ENCODE data around the gene RHOXF1.
"Not testable (repeated sequence)": the region's sequence is repeated elsewhere in the genome, so short reads cannot be mapped to it uniquely, and the experiment has no call there.

RHOXF1 gene, protein sequence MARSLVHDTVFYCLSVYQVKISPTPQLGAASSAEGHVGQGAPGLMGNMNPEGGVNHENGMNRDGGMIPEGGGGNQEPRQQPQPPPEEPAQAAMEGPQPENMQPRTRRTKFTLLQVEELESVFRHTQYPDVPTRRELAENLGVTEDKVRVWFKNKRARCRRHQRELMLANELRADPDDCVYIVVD

GRCh38 chrX:120115438-120115963 lies at the start of gene RHOXF1:
Gene RHOXF1 (minus strand): TSS chrX:120115913. CDS start chrX:120115862, 51 bp downstream.
- DNase-seq, result no peak

- not testable (repeated sequence) for DNase-seq
These were observed 43.4 kb upstream of the RHOXF1 start for GRCh38 chrX:120159086-120159485.

GRCh38 chrX:120158313-120158712 lies 42.6 kb upstream of the RHOXF1 start, which contains the start of gene RHOXF2:
Gene RHOXF2 (plus strand): TSS chrX:120158613. CDS start chrX:120158751, 138 bp downstream.
- DNase-seq, result not testable (repeated sequence)

GRCh38 chrX:120150109-120150744 lies 34.5 kb upstream of the RHOXF1 start:
- not testable (repeated sequence) for DNase-seq

- no peak for DNase-seq
These were observed 31.8 kb upstream of the RHOXF1 start for GRCh38 chrX:120147537-120147936.

DNA sequence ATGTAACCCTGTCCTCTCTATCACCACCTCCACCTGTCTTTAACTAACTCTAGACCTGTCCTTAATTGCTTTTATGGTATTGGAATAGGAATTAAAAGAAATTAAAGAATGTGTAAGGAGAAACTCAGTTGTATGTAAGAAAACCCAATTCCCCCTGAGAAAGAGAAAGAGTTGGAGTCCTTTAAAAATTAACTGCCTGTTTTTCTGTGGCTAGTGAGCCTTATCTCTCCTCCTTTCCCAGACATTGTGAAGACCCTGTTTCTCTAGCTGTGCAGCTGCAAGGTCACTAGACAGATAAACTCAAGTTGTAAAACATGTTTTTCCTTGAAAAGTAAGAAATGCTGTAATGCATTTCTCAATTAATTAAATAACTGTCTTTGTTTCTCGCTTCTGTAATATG lies 30.6 kb upstream of the RHOXF1 start:
- not testable (repeated sequence) for DNase-seq

GRCh38 chrX:120145295-120145925 lies 29.7 kb upstream of the RHOXF1 start:
- DNase-seq, result no peak

DNA sequence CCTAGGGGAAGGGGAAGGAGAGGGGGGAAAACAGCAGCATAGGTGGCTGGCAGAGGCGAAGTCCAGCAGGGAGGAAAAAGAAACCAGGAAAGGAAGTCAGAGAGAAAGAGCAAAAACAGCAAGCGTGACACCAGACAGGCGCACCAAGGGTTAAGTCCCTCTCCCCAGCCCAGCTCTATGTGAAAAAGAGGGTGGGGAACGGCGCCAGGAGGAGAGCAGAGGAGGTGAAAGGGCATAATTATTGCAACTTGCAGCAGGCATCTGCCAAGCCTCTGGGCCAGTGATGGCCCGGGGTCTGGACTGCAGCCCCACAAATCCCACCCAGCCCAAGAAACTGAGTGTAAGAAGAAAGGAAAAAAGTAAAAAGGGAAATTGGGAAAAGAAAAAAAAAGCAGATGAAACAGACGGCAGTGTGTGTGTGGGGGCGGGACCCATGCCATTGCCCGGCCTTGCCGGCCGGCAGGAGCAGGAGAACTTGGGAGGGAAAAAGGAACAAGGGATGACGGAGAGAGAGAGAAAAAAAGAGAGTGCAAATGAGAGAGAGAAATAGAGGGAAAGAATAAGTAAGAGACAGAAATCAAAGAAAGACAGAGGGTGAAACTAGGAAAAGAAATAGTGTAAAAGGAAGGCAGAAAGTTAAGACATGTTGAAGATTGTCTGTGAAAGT lies 28.6 kb upstream of the RHOXF1 start:
- no peak for DNase-seq

DNA sequence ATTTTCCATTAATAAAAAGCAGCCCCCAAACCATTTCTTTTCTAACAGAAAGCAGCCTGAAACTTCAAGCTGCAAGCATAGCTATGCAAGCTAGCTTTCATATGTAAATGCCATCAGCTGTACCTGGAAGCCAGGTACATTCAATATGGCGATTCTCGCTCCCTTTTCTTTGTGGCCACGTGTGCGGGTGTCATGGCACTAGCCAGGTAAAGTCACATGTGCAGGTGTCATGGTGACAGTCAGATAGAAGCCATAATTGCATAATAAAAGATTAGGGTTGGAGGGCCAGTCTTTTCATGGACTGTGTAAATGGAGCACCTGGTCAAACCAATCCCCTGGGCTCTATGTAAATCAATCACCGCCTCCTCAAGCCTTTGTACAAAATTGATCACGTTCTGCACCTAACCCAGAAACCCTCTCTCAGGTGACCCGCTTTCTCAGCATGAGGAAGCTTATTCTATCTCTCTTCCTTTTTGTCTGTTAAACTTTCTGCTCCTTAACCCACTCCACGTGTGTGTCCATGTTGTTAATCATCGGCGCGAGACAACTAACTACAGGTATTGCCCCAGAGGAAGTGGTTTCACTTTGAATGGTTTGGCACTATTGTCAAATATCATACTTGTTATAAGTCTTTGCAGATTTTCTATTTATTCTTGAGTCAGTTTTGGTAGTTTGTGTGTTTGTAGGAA lies 24.7 kb upstream of the RHOXF1 start:
- DNase-seq, result no peak

DNA sequence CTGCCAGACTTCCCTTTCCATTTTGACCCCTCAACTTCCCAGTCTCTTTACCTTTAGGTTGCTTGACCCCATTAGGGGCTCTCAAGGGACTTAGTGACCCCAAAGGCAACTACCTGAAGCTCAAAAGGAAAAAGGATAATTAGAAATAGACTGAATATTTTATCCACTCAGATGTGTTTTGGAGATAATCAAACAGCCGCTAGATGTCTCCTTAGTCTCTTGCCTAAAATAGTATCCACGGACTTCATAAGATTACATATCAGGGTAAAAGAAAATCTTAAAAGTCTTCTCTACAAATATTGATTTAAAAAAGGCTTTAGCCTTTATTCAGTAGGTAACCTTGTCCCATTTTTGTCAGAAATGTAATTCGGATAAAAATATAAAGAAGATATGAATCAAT lies 21.7 kb upstream of the RHOXF1 start:
- DNase-seq, result no peak

DNA sequence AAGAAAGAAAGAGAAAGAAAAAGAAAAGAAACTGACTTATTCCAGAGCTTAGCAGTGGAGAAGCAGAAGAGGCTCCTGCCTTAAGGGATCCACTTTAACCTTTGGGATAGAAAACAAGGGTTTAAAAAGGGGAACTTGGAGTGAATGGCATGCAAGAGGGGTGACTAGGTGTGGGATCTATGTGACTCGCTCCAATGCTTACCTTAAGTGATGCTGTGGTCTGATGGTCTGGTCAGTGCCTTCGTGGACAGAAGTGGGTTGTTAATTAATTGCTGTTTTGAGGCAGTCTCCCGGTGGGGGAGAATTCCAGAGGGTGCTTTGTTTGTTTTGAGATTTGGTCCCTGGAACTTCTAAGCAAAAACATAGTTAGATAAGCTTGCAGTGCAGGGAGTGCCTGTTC lies 21.1 kb upstream of the RHOXF1 start:
- no peak for DNase-seq

DNA sequence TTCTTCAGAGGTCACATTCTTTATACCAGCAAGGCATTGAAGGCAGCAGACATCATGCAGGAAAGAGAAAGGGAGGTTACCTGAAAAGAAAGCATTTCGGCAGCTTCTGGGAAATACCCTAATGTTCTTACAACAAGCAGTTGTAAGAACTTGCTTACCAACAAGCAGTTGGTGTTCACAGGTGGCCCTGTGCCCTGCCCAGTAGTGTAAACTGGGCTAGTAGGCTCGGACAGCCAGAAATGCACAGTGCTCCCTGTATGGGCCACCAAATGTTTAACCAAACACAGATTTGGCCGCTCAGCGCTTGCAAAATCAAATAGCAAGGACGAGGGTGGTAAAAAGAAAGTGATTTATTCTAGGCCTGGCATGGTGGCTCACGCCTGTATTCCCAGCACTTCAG lies 20.4 kb upstream of the RHOXF1 start:
- DNase-seq, result no peak

DNA sequence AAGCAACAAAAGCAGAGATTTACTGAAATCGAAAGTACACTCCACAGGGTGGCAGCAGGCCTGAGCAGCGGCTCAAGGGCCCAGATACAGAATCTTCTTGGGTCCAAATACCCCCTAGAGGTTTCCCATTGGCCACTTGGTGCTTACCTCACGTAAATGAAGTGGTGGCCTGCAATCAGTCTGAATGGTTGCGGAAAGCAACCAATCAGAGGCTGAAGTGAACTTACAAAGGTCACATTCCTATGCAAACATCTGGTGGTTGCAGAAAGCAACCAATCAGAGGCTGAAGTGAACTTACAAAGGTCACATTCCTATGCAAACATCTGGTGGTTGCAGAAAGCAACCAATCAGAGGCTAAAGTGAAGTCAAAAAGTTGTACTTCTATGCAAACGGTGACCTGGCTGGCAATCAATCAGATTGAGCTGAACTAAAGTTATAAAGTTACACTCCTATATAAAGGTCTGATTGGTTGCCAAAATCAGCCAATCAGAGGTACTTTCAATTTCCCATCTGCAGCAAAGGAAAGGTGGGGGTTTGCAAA lies 12.7 kb upstream of the RHOXF1 start:
- DNase-seq, result not testable (repeated sequence)

GRCh38 chrX:120125444-120125843 lies 9.7 kb upstream of the RHOXF1 start:
- DNase-seq, result no peak

DNA sequence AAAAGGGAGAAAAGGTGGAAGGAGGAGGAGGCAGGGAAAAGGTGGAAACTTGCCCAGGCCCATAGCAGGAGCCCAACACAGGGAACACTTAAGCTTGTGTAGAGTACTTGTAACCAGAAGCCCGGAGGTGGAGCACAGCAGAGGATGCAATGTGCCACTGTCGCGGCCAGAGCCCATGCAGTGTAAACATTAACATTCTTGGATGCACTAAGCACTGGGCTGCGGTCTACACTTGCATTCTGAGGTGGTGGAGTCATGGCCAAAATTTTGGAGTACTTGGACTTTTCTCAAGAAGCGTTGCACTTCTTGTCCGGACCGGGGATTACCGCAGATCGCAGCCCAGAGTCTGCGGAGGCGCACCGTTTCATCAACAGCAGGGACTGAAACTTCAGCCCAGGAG lies 4.5 kb upstream of the RHOXF1 start:
- DNase-seq, result no peak

GRCh38 chrX:120111611-120112010 lies 4.1 kb downstream of the RHOXF1 start:
- no peak for DNase-seq

GRCh38 chrX:120109378-120109777 lies 6.3 kb downstream of the RHOXF1 start:
- DNase-seq, result no peak

DNA sequence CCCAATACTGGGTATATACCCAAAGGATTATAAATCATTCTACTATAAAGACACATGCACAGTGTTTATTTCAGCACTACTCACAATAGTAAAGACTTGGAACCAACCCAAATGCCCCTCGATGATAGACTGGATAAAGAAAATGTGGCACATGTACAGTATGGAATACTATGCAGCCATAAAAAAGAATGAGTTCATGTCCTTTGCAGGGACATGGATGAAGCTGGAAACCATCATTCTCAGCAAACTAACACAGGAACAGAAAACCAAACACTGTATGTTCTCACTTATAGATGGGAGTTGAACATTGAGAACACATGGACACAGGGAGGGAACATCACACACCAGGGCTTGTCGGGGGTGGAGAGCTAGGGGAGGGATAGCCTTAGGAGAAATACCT lies 11.0 kb downstream of the RHOXF1 start:
- DNase-seq, result not testable (repeated sequence)

DNA sequence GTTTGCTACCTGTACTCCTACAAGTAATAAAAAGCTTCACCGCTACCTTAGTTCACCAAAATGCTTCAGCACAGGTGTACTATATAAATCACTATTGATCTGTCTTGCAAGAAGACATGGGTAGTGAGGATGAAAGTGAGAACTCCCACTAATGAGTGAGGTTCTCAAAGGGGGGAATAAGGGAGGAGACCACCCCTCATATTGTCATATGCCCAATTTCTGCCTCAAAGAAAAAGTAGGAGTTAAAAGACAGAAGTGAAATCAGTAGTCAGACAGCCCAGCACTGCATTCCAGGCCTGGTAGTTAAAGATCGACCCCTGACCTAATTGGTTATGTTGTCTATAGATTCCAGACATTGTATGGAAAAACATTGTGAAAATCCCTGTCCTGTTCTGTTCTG lies 14.7 kb downstream of the RHOXF1 start:
- not testable (repeated sequence) for DNase-seq

- no peak for DNase-seq
These were observed 25.5 kb downstream of the RHOXF1 start for GRCh38 chrX:120090208-120090607.

DNA sequence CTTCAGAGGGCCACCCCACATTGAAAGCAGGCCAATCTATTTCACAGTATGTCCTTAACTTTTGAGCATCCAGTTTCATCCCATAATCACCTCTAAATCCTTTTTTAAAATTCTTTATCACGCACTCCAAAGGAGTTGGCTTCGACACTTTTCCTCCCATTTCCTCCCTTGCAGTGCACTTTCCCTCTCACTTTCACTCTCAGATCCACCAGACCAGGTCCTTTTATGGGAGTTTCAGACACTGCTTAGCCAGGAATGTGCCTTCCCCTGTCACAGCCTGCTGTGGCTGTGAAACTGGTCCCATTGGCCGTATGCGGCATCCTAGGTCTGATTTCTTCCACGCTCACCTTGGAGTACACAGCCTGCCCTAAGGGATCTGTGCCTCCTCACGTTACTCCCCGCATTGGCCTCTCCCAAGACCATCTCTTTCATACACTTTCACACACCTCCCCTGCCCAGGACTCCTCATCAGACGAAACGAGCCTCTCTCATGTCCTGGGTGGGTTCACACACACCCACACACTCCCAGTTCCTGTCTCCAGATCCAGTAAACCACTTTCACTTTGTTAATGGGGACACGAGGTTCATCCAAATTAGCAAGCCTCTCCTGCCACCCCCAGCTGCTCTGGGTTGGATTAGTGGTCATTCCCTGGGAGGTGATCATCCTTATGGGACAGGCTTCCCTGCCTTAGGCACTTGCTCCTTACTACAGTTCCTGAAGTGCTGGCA lies 28.3 kb downstream of the RHOXF1 start:
- no peak for DNase-seq

Measured in activated T-cell treated with anti-CD3 and anti-CD28 coated beads for 4 hours (primary cell).